Erythroblast (primary cell): ENCODE results near the gene PER1.

Experiments
- GATA1 ChIP-seq: IDR thresholded peaks from 2 replicates; pipeline ENCODE4 v1.6.1; 2011; ENCODE audit warnings: low read depth, mild to moderate bottlenecking, control low read depth, low read length, moderate library complexity
- POLR2A ChIP-seq: IDR thresholded peaks from 2 replicates; pipeline ENCODE4 v1.6.1; 2011; ENCODE audit warnings: mild to moderate bottlenecking, low read length

DNA sequence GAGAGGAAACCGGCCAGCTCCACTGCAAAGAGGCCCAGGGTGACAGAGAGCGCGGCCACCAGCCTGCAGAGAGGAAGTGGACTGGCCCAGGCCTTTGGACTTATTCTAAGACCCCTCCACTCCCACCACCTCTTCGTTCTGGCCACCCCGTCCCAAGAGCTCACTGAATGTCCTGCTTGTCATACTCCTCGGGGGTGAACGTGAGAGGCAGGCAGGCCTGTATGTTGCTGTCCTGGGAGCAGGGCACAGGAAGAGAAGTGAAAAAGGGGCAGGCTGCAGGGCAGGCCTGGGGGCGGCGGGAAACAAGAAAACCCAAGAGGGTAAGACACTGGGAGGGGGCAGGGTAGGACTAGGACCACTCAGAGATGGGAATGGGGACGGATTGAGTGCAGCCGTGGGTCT, 23.6 kb upstream of the PER1 start:
- no peak for TF ChIP-seq POLR2A
- TF ChIP-seq GATA1, result no peak
